Duodenal mucosa (tissue), 2 donors: ENCODE data around the gene RFX1.
"Not testable (repeated sequence)": the region's sequence is repeated elsewhere in the genome, so short reads cannot be mapped to it uniquely, and the experiment has no call there.

Experiments
- H3K27ac ChIP-seq: one replicate; pipeline ENCODE4 v1.7.0; 2013; ENCODE audit warnings: low read depth, low read length
- H3K27me3 ChIP-seq, 2 donors: one replicate each; pipeline ENCODE4 v1.7.0; 2013; ENCODE audit warnings: low read length in 2 of 2, control low read depth in 1 of 2; ENCODE audit not compliant: insufficient read depth in 2 of 2, control insufficient read depth in 1 of 2
- H3K36me3 ChIP-seq, 2 donors: one replicate each; pipeline ENCODE4 v1.7.0; 2013; ENCODE audit warnings: low read length in 2 of 2, control low read depth in 1 of 2; ENCODE audit not compliant: insufficient read depth in 2 of 2, control insufficient read depth in 1 of 2
- H3K4me1 ChIP-seq, 2 donors: one replicate each; pipeline ENCODE4 v1.7.0; 2013; ENCODE audit warnings: low read length in 2 of 2, control low read depth in 1 of 2; ENCODE audit not compliant: insufficient read depth in 2 of 2, control insufficient read depth in 1 of 2
- H3K4me3 ChIP-seq, 2 donors: one replicate each; pipeline ENCODE4 v1.7.0; 2013; ENCODE audit warnings: low read length in 2 of 2, low read depth in 1 of 2
- H3K9ac ChIP-seq, 2 donors: one replicate each; pipeline ENCODE4 v1.7.0; 2013; ENCODE audit warnings: low read length in 2 of 2, low read depth in 1 of 2
- H3K9me3 ChIP-seq, 2 donors: one replicate each; pipeline ENCODE4 v1.7.0; 2013; ENCODE audit warnings: low read length in 2 of 2, control low read depth in 1 of 2; ENCODE audit not compliant: control insufficient read depth in 1 of 2

The RFX1 gene

DNA sequence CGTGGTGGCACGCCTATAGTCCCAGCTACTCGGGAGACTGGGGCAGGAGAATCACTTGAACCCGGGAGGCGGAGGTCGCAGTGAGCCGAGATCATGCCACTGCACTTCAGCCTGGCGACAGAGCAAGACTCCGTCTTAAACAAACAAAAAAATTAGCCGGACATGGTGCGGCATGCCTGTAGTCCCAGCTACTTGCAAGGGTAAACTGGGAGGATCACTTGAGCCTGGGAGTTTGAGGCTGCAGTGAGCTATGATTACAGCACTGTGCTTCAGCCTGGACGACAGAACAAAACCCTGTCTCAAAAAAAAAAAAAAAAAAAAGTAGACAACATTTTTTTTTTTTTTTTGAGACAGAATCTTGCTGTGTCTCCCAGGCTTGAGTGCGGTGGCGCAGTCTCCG, 34.3 kb downstream of the RFX1 start:
- not testable (repeated sequence) for H3K4me3 ChIP-seq, H3K4me1 ChIP-seq, H3K9ac ChIP-seq, H3K27me3 ChIP-seq, H3K27ac ChIP-seq, H3K9me3 ChIP-seq
- peaks cover 13 to 49% of the 10 kb centered on the region in 2 donors for H3K36me3 ChIP-seq

DNA sequence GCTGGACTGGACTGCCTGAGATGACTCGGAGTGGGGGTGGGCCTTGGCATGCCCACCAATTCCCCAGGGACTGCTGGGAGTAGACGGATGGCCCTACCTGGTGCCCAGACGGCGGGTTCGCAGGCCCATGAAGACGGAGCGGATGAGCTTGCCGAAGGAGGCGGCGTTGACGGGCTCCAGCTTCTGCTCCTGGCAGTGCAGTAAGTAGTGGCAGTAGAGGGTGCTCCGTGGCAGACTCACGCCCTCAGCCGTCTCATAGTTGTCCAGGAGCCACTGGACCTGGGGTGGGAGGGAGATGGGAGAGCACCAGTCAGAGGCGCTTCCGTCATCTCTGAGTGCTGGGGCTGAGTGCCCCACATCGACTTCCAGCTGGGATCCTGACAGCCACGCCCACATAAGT, 36.2 kb downstream of the RFX1 start:
- Histone ChIP-seq H3K4me1 (no peaks in the 10 kb centered on the region), H3K27me3 (no peaks in the 10 kb centered on the region), H3K4me3 (no peak overlapping the region), H3K36me3 (peaks cover 20 to 57% of the 10 kb centered on the region in 2 donors), H3K9me3 (no peaks in the 10 kb centered on the region), H3K27ac (no peak overlapping the region), H3K9ac (no peak overlapping the region)

- no peaks in the 10 kb centered on the region for H3K4me1 ChIP-seq
- H3K27me3 ChIP-seq: no peaks in the 10 kb centered on the region
- peaks cover 20 to 60% of the 10 kb centered on the region in 2 donors for H3K36me3 ChIP-seq
- no peak overlapping the region for H3K27ac ChIP-seq
- H3K9me3 ChIP-seq: no peaks in the 10 kb centered on the region
- no peak overlapping the region for H3K9ac ChIP-seq
- H3K4me3 ChIP-seq: no peak overlapping the region
Measured at GRCh38 chr19:13968999-13969398, 37.1 kb downstream of the RFX1 start.

DNA sequence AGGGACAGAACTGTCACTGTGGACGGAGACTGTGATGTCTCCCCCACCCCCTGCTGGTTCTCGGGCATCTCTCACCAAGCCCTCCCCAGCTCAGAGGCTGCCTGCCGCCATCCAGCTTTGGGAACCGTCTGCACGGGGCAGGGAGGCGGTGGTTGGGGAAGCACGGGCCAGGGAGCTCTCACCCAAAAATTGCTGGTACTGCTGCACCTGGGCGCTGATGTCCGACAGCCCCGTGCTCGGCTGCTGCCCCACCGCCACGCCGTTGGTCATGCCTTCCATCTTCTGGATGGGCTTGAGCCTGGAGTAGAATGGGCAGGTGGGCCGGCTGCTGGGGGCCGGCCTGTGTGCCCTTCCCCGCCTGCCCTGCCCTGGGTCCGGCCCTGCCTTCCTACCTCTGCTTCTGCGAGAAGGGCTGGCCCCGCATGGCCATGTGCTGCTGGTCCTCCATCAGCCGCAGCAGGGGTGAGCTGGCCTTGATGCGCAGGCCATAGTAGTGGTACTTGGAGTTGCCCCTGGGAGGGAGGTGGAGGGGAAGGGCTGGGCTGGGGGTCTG, 37.7 kb downstream of the RFX1 start:
- H3K4me3 ChIP-seq: no peak overlapping the region
- H3K9ac ChIP-seq: no peak overlapping the region
- no peak overlapping the region for H3K27ac ChIP-seq
- H3K9me3 ChIP-seq: no peaks in the 10 kb centered on the region
- no peaks in the 10 kb centered on the region for H3K4me1 ChIP-seq
- H3K36me3 ChIP-seq: peaks cover 20 to 60% of the 10 kb centered on the region in 2 donors
- H3K27me3 ChIP-seq: no peaks in the 10 kb centered on the region

DNA sequence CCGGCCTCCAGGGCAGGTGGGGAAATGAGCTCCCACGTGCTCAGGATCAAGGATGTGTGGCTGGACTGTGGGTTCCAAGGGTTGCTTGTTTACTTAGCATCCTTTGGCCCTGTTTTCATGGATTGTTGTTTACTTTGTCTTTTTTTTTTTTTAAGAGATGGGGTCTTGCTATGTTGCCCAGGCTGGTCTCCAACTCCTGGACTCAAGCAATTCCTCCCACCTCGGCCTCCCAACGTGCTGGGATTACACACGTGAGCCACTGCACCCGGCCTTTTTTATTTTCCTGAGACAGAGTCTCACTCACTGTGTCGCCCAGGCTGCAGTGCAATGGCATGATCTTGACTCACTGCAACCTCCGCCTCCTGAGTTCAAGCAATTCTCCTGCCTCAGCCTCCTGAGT, 38.9 kb downstream of the RFX1 start:
- H3K27ac ChIP-seq, H3K9me3 ChIP-seq, H3K4me3 ChIP-seq, H3K9ac ChIP-seq, H3K4me1 ChIP-seq, H3K27me3 ChIP-seq: not testable (repeated sequence)
- peaks cover 20 to 51% of the 10 kb centered on the region in 2 donors for H3K36me3 ChIP-seq

DNA sequence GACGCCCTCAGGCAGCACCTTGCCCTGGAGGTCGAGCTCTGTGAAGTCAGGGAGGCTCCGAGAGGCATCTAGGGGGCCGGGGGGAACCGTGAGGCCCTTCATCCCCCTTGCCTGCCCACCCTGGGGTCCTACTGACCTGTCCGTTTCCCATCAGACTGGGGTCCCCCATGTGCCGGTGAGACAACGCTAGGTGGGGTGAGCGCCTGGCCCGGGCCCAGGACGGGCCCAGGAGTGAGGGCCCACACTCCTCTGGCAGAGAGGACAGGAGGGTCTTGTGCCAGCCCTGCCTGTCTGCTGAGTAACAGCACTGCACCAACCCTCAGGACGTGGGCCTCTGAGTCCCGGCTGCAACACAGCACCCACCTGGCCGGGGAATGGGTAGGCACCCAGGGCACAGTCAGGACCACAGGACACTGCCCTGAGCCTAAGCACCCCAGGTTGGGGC, 39.4 kb downstream of the RFX1 start:
- H3K9me3 ChIP-seq: no peaks in the 10 kb centered on the region
- H3K9ac ChIP-seq: no peak overlapping the region
- no peaks in the 10 kb centered on the region for H3K27me3 ChIP-seq
- H3K27ac ChIP-seq: no peak overlapping the region
- no peaks in the 10 kb centered on the region for H3K4me1 ChIP-seq
- peaks cover 20 to 51% of the 10 kb centered on the region in 2 donors for H3K36me3 ChIP-seq
- H3K4me3 ChIP-seq: no peak overlapping the region

- H3K9me3 ChIP-seq: no peaks in the 10 kb centered on the region
- H3K4me3 ChIP-seq: no peak overlapping the region
- H3K27me3 ChIP-seq: no peaks in the 10 kb centered on the region
- H3K4me1 ChIP-seq: no peaks in the 10 kb centered on the region
- H3K36me3 ChIP-seq: peaks cover 20 to 51% of the 10 kb centered on the region in 2 donors
- no peak overlapping the region for H3K9ac ChIP-seq
- H3K27ac ChIP-seq: no peak overlapping the region
Measured at GRCh38 chr19:13965926-13966683, 40.0 kb downstream of the RFX1 start.

DNA sequence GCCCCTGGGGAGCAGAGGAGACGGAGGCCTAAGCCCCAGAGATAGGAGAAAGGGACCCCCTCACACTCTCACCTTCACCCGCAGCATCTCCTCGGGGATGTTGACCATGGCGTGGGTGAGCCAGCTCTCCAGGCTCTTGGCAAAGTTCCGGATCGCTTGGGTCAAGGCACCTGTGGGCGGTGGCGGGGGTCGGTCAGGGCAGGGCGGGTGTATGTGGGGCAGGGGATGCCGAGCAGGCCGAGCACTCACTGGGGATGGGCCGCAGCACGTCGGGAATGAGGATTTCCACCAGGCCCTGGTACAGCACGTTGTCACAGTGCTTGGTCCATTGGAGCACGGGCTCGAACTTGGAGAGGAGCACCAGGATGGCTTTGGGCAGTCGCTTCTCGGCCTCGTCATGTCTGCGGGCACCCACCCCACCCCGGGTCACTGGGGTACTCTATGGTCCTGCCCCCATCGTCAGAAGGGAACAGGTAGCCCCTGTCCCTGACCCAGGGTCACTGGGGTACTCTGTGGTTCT, 40.7 kb downstream of the RFX1 start:
- Histone ChIP-seq H3K9ac (no peak overlapping the region), H3K27ac (no peak overlapping the region), H3K9me3 (no peaks in the 10 kb centered on the region), H3K27me3 (no peaks in the 10 kb centered on the region), H3K36me3 (peaks cover 20 to 56% of the 10 kb centered on the region in 2 donors), H3K4me1 (no peaks in the 10 kb centered on the region), H3K4me3 (no peak overlapping the region)

DNA sequence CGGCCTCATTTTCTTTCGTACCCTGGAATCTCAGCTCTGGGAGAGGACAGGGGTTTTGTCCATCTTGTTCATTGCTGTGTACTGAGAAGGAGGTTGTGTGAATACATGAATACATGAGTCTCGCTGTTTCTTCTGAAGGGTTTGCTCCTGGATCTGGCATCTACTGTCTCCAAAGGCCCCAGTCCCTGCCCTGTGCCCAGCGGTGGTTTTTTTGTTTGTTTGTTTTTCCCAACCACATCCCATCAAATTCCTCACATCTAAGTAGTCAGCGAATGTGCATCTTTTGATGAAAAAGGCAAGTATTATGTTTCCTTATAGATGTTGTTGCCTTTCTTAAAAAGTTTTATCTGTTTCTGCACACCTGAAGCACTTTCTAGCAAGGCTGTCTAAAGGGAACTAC, 41.3 kb downstream of the RFX1 start:
- Histone ChIP-seq H3K9me3 (no peaks in the 10 kb centered on the region), H3K9ac (no peak overlapping the region), H3K4me1 (peaks cover 0 to 3% of the 10 kb centered on the region in 2 donors), H3K27ac (no peak overlapping the region), H3K4me3 (no peak overlapping the region), H3K36me3 (peaks cover 16 to 58% of the 10 kb centered on the region in 2 donors), H3K27me3 (no peaks in the 10 kb centered on the region)

GRCh38 chr19:13963603-13964105, 42.5 kb downstream of the RFX1 start:
- H3K27ac ChIP-seq: no peak overlapping the region
- no peaks in the 10 kb centered on the region for H3K27me3 ChIP-seq
- peaks cover 12 to 51% of the 10 kb centered on the region in 2 donors for H3K36me3 ChIP-seq
- no peaks in the 10 kb centered on the region for H3K9me3 ChIP-seq
- H3K4me3 ChIP-seq: no peak overlapping the region
- H3K4me1 ChIP-seq: peaks cover 0 to 3% of the 10 kb centered on the region in 2 donors
- H3K9ac ChIP-seq: no peak overlapping the region
